ENCODE data around the gene TMEM190.

Gene TMEM190

GRCh38 chr19:55372316-55373081 is 4.1 kb upstream of the TMEM190 start:
- DNase-seq (ENCODE audit: low spot score): no peak

GRCh38 chr19:55373306-55373992 is 3.2 kb upstream of the TMEM190 start:
- no peak for DNase-seq (ENCODE audit: low spot score)

- no peak for DNase-seq (ENCODE audit: low spot score)
Observed at GRCh38 chr19:55373993-55374757, 2.5 kb upstream of the TMEM190 start.

GRCh38 chr19:55377356-55378131 is 918 bp downstream of the TMEM190 start:
- DNase-seq (ENCODE audit: low spot score): no peak

- no peak for DNase-seq (ENCODE audit: low spot score)
Observed at GRCh38 chr19:55379174-55379573, 2.5 kb downstream of the TMEM190 start.

GRCh38 chr19:55382013-55382412 is 5.4 kb downstream of the TMEM190 start:
- no peak for DNase-seq (ENCODE audit: low spot score)

GRCh38 chr19:55382522-55383054 is 6.0 kb downstream of the TMEM190 start:
- DNase-seq (ENCODE audit: low spot score): no peak

GRCh38 chr19:55383279-55384130 is 6.9 kb downstream of the TMEM190 start:
- DNase-seq (ENCODE audit: low spot score): no peak

- DNase-seq (ENCODE audit: low spot score): peak; percentile 18
Observed at GRCh38 chr19:55384131-55384919, 7.7 kb downstream of the TMEM190 start, which contains the start of gene TMEM238. Gene TMEM238 (minus strand): TSS chr19:55384292. CDS start chr19:55384259, 33 bp downstream.

GRCh38 chr19:55384920-55385723 is 8.5 kb downstream of the TMEM190 start:
- peak; percentile 95 for DNase-seq (ENCODE audit: low spot score)

- DNase-seq (ENCODE audit: low spot score): peak; percentile 98
Observed at GRCh38 chr19:55385724-55386492, 9.3 kb downstream of the TMEM190 start, which contains the start of gene RPL28. Gene RPL28 (plus strand): TSS chr19:55385932. CDS start chr19:55386358, 426 bp downstream.

GRCh38 chr19:55386493-55386971 is 9.9 kb downstream of the TMEM190 start:
- no peak for DNase-seq (ENCODE audit: low spot score)

- DNase-seq (ENCODE audit: low spot score): no peak
Observed at GRCh38 chr19:55387736-55388497, 11.3 kb downstream of the TMEM190 start.

- no peak for DNase-seq (ENCODE audit: low spot score)
Observed at GRCh38 chr19:55389386-55390317, 13.0 kb downstream of the TMEM190 start.

- no peak for DNase-seq (ENCODE audit: low spot score)
Observed at GRCh38 chr19:55390461-55390880, 13.8 kb downstream of the TMEM190 start.

- DNase-seq (ENCODE audit: low spot score): no peak
Observed at GRCh38 chr19:55391191-55391670, 14.6 kb downstream of the TMEM190 start.

Measured in pons (tissue), 1 donor.